Subcutaneous abdominal adipose tissue (tissue), 5 donors: Measurements from ENCODE around the gene RNF114.

Experiments used
- H3K27ac ChIP-seq: one replicate; pipeline ENCODE4 v1.7.0; 2013; ENCODE audit warnings: low read depth, mild to moderate bottlenecking, inconsistent platforms, low read length, moderate library complexity
- H3K27me3 ChIP-seq, 5 donors: one replicate each; pipeline ENCODE4 v1.7.0; 2013; ENCODE audit warnings: low read length in 5 of 5, inconsistent platforms in 1 of 5; ENCODE audit not compliant: control insufficient read depth in 5 of 5, insufficient read depth in 4 of 5
- H3K36me3 ChIP-seq, 5 donors: one replicate each; pipeline ENCODE4 v1.7.0; 2013; ENCODE audit warnings: low read length in 5 of 5; ENCODE audit not compliant: control insufficient read depth in 5 of 5, insufficient read depth in 5 of 5
- H3K4me1 ChIP-seq, 5 donors: one replicate each; pipeline ENCODE4 v1.7.0; 2013; ENCODE audit warnings: low read length in 5 of 5, mild to moderate bottlenecking in 3 of 5, moderate library complexity in 1 of 5; ENCODE audit not compliant: control insufficient read depth in 5 of 5, insufficient read depth in 5 of 5
- H3K4me3 ChIP-seq, 5 donors: one replicate each; pipeline ENCODE4 v1.7.0; 2013; ENCODE audit warnings: low read length in 5 of 5, low read depth in 1 of 5
- H3K9ac ChIP-seq, 5 donors: one replicate each; pipeline ENCODE4 v1.7.0; 2013; ENCODE audit warnings: low read length in 5 of 5, mild to moderate bottlenecking in 4 of 5, moderate library complexity in 3 of 5
- H3K9me3 ChIP-seq, 5 donors: one replicate each; pipeline ENCODE4 v1.7.0; 2013; ENCODE audit warnings: low read length in 5 of 5; ENCODE audit not compliant: control insufficient read depth in 5 of 5
- donor health status: healthy.
- donor health status: healthy.
- donor health status: healthy.
- donor health status: healthy.
- donor health status: healthy.

RNF114 gene

DNA sequence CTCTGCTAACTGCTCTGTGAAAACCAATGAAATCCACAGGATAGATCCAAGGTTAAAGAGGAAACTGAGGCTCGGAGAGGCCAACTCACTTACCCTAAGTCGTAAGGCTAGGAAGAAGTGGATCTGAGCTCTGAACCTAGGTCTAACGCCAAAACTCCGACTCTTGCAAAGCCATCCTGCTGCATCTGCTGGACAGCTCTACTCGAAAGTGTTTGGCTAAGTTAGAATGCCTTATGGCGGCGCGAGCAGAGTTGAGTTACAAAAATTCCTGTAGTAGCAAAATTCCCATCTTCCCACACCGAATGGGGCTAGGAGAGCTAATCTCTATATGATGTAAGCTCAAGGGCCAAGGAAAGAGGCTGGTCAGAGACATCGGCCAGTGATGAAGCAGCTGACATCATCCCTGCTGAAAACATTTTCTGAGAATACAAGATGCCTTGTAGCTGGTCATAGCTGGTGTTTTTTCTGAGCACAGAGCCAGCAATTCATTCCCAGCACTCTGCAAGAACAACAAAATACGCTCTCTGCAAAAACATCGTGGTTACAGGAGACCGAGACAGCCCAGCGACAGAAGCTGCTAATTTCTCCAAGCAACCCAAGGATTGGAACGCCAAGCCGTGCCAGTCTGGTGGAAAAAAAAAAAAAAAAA lies 22.7 kb upstream of the RNF114 start:
- Histone ChIP-seq H3K36me3 (peaks cover 0 to 14% (median 6%) of the 10 kb centered on the region in 5 donors), H3K27ac (no peak overlapping the region), H3K9me3 (no peaks in the 10 kb centered on the region), H3K4me3 (peak overlapping the region in 2 of 5 donors; percentile 94 to 100), H3K9ac (no peak overlapping the region), H3K27me3 (no peaks in the 10 kb centered on the region), H3K4me1 (peaks cover 16 to 44% (median 32%) of the 10 kb centered on the region in 5 donors)

DNA sequence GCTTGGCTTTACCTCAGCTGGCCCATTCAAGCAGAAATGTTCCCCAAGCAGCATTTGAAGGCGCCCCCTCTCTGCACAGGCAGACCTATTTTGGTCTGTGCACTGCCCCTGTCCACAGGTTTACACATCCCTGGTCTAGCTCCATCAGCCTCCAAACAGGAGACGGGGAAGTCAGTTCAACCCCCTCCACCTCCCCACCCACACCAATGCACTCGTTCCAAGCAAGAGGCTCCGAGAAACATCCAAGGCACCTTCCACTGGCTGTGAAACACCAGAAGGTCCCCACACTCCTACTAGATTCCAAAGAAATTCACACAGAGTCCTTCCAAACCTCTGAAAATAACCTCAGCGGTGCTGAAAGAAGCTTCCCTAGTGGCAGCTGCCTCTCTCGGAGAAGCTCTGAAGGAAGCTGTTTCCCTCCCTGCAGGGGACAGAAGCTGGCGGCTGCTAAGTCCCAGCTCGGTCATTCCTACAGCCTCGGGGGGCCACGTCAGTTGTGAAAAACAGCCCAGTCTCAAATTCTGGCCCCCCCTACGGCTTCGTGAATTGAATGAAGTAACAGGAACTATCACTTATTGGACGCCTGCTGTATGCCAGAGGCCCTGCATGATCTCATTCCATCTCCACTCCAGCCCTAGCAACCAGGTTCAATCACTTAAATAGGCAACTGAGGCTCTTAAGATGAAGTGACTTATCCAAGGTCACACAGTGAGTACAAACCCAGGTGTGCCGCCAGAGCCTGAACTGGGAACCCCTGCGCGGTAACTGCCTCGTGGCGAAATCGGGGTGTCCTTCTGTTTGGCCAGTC lies 21.7 kb upstream of the RNF114 start:
- H3K4me1 ChIP-seq = peaks cover 14 to 39% (median 29%) of the 10 kb centered on the region in 5 donors
- peak overlapping the region; percentile 99 for H3K27ac ChIP-seq
- H3K4me3 ChIP-seq = peak overlapping the region; percentile 79 to 100 (median 94)
- H3K36me3 ChIP-seq = peaks cover 0 to 9% (median 3%) of the 10 kb centered on the region in 5 donors
- H3K27me3 ChIP-seq = no peaks in the 10 kb centered on the region
- H3K9ac ChIP-seq = peak overlapping the region; percentile 28 to 97 (median 95)
- no peaks in the 10 kb centered on the region for H3K9me3 ChIP-seq

DNA sequence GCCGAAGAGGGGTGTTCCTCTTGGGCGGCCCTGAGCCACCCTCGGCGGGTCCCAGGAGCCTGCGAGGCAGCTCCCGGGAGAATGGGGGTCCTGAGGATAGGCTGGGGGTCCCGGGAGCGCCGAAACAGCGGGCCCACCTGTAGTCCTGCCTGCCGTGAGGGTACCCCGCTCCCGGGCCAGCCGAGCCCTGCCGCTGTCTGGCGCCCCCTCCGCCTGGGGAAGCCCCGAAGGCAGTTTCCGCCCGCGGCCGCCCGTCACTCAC lies 21.1 kb upstream of the RNF114 start:
- H3K4me3 ChIP-seq = peak overlapping the region; percentile 79 to 100 (median 94)
- H3K9ac ChIP-seq = peak overlapping the region; percentile 28 to 97 (median 95)
- no peaks in the 10 kb centered on the region for H3K27me3 ChIP-seq
- no peaks in the 10 kb centered on the region for H3K9me3 ChIP-seq
- peak overlapping the region; percentile 99 for H3K27ac ChIP-seq
- peaks cover 12 to 33% (median 26%) of the 10 kb centered on the region in 5 donors for H3K4me1 ChIP-seq
- H3K36me3 ChIP-seq = peaks cover 0 to 4% (median 0%) of the 10 kb centered on the region in 5 donors

DNA sequence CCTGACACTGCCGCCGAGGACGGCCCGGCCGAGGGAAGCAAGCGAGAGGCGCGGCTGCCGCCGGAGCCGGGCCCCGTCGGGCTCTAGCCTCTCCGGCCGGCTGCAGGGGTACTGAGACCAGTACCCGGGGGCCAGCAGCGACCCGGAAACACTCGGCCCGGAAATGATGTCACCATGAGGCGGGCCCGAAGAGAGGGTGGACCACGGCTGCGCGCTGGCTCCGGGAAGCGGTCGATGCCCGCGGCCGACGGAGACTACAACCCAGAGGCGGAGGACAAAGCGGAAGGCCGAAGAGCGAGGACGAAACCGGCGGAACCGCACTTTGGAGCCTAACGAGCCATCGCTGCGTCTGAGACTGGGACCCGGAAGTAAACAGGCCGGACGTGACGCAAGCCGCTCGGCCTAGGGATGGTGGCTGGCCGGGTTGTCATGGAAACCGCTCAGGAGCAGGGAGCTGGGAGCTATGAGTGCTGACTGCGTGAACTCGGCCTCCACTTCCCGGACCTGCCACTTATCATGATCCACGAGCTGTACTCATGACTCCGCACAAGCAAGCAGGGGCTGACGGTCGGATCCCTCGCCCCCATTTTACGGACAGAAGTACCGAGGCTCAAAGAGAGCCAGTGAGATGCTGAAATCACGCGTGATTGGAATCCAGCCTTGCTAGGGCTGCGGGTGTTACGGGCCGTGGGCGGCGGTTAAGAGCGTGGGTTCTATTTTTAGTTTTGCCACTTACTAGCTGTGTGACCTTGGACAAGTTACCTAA lies 20.6 kb upstream of the RNF114 start, which contains the start of gene SPATA2:
Gene SPATA2, minus strand, starts transcription at position 150 of the 766 bp plus-strand sequence. CDS start 7,039 bp downstream, outside the sequence.
- H3K4me3 ChIP-seq = peak within 1 kb of the TSS; percentile 79 to 100 (median 95)
- peak within 1 kb of the TSS; percentile 99 for H3K27ac ChIP-seq
- peaks cover 12 to 29% (median 26%) of the 10 kb centered on the region in 5 donors for H3K4me1 ChIP-seq

DNA sequence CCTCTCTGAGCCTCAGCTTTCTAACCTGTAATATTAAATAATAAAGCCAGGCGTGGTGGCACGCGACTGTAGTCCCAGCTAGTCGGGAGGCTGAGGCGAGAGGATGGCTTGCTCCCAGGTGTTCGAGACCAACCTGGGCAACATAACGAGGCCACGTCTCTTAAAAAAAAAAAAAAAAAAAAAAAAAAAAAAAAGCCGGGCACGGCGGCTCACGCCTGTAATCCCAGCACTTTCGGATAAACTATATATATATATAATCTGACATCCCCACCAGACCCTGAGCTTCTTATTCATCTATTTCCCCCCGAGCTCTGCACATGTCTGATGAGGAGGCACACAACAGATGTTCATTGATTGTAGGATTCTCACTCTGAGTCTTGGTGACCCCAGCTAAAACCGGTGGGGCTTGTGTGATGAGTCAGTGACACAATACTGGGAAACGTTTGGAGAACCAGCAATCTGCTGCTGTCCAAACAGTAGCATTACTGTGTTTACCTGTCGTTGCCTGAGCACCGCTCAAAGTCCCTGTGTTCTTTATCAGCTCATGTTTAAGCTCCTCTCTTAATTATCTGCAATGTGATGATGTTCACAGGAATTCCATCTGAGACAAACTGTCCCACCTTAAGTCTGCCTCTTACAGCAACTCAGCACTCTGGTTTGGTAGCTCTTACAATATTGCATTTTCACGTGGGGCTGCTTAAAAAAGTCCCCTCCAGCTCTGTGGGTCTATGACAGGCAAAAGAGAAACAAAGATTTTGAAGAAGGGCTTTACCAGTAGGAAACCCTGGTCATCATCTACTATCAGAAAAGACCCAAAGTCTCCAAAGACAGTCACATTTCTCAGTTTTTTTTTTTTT lies 19.8 kb upstream of the RNF114 start:
- no peaks in the 10 kb centered on the region for H3K27me3 ChIP-seq
- H3K9me3 ChIP-seq = no peaks in the 10 kb centered on the region
- peaks cover 12 to 29% (median 26%) of the 10 kb centered on the region in 5 donors for H3K4me1 ChIP-seq
- H3K27ac ChIP-seq = peak overlapping the region; percentile 99
- H3K36me3 ChIP-seq = no peaks in the 10 kb centered on the region
- H3K9ac ChIP-seq = peak overlapping the region in 4 of 5 donors; percentile 93 to 97 (median 95)
- peak overlapping the region; percentile 79 to 100 (median 95) for H3K4me3 ChIP-seq

More for the DNA sequence above, 20.6 kb upstream of the RNF114 start, which contains the start of gene SPATA2:
- Histone ChIP-seq H3K36me3 (no peaks in the 10 kb centered on the region), H3K9me3 (no peaks in the 10 kb centered on the region), H3K27me3 (no peaks in the 10 kb centered on the region), H3K9ac (peak within 1 kb of the TSS; percentile 63 to 97 (median 95))

DNA sequence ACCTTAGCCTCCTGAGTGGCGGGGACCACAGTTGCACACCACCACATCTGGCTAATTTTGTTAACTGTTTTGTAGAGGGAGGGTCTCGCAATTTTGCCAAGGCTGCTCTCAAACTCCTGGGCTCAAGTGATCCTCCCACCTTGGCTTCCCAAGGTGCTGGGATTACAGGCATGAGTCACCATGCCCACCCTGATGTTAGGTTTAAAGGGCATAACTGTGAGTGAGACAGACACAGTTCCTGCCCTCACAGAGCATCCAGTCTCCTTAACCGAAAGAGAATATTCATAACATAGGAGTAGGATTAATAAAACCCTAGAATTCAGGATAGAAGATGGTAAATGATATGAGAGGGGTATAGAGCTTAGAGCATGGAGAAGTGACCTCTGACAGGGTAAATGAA lies 17.8 kb upstream of the RNF114 start:
- H3K4me1 ChIP-seq = peaks cover 12 to 26% (median 21%) of the 10 kb centered on the region in 5 donors
- no peaks in the 10 kb centered on the region for H3K36me3 ChIP-seq
- no peak overlapping the region for H3K27ac ChIP-seq
- H3K9me3 ChIP-seq = no peaks in the 10 kb centered on the region
- H3K9ac ChIP-seq = no peak overlapping the region
- H3K4me3 ChIP-seq = no peak overlapping the region
- peaks cover 0 to 3% (median 0%) of the 10 kb centered on the region in 5 donors for H3K27me3 ChIP-seq

DNA sequence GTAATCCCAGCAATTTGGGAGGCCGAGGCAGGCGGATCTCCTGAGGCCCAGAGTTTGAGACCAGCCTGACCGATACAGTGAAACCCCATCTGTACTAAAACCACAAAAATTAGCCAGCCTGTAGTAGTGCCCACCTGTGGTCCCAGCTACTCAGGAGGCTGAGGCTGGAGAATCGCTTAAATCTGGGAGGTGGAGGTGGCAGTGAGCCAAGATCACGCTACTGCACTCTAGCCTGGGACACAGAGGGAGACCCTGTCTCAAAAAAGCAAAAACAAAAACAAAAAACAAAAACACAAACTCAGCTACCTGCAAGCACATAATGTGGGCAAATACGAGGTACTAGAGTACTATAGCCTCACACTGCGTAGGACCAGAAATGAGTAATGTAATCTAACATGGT lies 17.2 kb upstream of the RNF114 start:
- Histone ChIP-seq H3K4me1 (peaks cover 10 to 20% (median 15%) of the 10 kb centered on the region in 5 donors), H3K27me3 (peaks cover 0 to 4% (median 0%) of the 10 kb centered on the region in 5 donors), H3K36me3 (no peaks in the 10 kb centered on the region), H3K27ac (no peak overlapping the region), H3K9me3 (no peaks in the 10 kb centered on the region), H3K4me3 (no peak overlapping the region), H3K9ac (no peak overlapping the region)

DNA sequence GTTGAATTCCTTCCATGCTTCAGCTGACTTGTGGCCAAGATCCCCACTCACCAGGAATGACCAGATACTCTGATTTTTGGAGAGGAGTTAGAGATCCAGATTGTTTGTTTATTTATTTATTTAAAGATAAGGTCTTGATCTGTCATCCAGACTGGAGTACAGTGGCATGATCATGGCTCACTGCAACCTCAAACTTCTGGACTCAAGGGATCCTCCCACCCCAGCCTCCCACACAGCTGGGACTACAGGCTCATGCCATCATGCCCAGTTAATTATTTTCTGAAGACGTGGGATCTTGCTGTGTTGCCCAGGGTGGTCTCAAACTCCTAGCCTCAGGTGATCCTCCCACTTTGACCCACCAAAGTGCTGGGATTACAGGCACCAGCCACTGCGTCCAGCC lies 16.7 kb upstream of the RNF114 start:
- Histone ChIP-seq H3K27me3 (peaks cover 0 to 4% (median 0%) of the 10 kb centered on the region in 5 donors), H3K36me3 (no peaks in the 10 kb centered on the region), H3K9ac (no peak overlapping the region), H3K9me3 (no peaks in the 10 kb centered on the region), H3K27ac (no peak overlapping the region), H3K4me3 (no peak overlapping the region), H3K4me1 (peaks cover 5 to 16% (median 11%) of the 10 kb centered on the region in 5 donors)

DNA sequence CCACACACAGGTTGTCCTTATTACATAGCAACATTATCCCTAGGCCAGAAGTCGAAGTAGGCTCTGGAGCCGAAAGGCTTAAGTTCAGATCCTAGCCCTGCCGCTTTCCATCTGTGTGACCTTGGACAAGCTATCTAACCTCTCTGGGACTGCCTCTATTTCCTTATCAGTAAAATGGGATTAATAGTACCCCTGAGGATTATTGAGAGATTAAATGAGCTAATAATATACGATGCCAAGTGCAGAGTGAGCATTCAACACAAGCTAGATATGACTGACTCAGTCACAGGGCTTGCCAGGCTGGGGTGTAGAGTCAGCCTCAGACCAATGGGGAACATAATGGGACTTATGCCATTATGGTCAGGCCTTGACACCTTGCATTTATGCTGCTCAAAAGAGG lies 11.9 kb upstream of the RNF114 start:
- H3K27ac ChIP-seq = no peak overlapping the region
- H3K36me3 ChIP-seq = no peaks in the 10 kb centered on the region
- H3K9ac ChIP-seq = no peak overlapping the region
- no peaks in the 10 kb centered on the region for H3K4me1 ChIP-seq
- H3K9me3 ChIP-seq = no peaks in the 10 kb centered on the region
- no peak overlapping the region for H3K4me3 ChIP-seq
- peaks cover 0 to 4% (median 0%) of the 10 kb centered on the region in 5 donors for H3K27me3 ChIP-seq
